ENCODE results near the gene TMEM185A. TPM values are rescaled to one million over a fixed set of nuclear protein-coding genes. Genes with fewer than 3 reads are reported as not detected.
A peak's percentile ranks its signal among the peaks of the same experiment; 100 is the strongest.
"Not testable (repeated sequence)": the region's sequence is repeated elsewhere in the genome, so short reads cannot be mapped to it uniquely, and the experiment has no call there.

The TMEM185A gene
- 10 to 100 TPM; 29.1 to 29.2 TPM for total RNA-seq
- polyA plus RNA-seq: 20.0 TPM

DNA sequence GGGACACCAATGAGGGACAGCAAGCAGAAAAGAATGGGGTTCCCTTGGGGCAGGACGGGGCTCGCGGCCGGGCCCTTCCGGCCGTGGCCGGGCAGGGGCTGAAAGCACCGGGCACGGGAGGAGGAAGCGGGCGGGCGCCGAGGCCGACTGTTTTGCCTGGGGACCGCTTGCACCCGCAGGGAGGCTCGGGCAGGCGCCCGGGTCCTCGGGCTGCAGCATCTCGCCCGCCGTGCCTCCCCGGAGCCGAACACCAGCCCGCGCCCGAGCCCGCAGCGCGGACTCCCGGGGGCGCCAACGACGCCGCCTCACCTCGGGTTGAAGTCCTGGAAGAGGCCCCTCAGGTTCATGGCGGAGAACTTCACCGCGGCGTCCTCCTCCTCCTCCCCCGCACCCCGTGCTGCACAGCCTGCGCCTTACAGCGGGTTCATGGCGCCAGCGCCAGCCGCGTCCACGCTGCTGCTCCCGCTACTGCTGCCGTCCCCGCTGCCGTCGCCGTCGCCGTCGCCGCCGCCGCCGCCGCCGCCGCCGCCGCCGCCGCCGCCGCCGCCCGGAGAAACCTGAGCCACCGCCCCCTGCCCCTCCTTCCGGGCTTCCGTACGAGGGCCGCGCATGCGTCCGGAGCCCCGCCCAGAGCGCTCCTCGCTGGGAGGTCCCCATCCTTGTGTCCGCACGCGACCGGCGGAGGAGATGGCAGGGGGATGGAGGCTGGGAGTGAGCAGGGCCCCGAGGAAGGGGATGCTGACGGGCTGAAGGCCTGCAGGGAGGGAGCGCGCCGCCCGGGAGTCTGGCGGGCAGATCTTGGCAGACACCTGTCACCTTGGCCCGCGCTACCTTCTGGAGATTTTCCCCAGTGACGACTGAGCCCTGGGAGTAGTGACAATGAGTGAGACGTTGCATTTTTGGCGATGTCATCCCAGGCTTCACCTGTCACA is at the start of gene TMEM185A:
Gene TMEM185A (minus strand): TSS at position 559 of the 932 bp plus-strand sequence. CDS start 212 bp downstream, at position 347.
- H3K9me3 ChIP-seq (ENCODE audit: low read length): no peaks in the 10 kb centered on the region
- Mint-ChIP-seq H3K27me3 (peaks cover 3 to 4% of the 10 kb centered on the region in 2 donors), H3K36me3 (peaks cover 0 to 3% (median 0%) of the 10 kb centered on the region in 3 donors), H3K27ac (peak within 1 kb of the TSS; percentile 65 to 95 (median 86)), H3K9me3 (no peaks in the 10 kb centered on the region), H3K4me3 (peak within 1 kb of the TSS; percentile 90 to 98 (median 92)), H3K4me1 (peaks cover 32 to 48% (median 42%) of the 10 kb centered on the region in 3 donors)
- peak within 1 kb of the TSS; percentile 16 for H3K27ac ChIP-seq (ENCODE audit: low read depth, low read length)
- ChIA-PET CTCF (no interaction called here), POLR2A (no interaction called here)
- H3K4me1 ChIP-seq (ENCODE audit: insufficient read depth, low read length): peaks cover 20% of the 10 kb centered on the region
- no peaks in the 10 kb centered on the region for H3K27me3 ChIP-seq (ENCODE audit: insufficient read depth, low read length, poor library complexity, severe bottlenecking)
- DNase-seq: peak; percentile 67 to 85 (median 73)
- H3K36me3 ChIP-seq (ENCODE audit: insufficient read depth, low read length): no peaks in the 10 kb centered on the region
- H3K4me3 ChIP-seq (ENCODE audit: low read length): peak within 1 kb of the TSS; percentile 66

DNA sequence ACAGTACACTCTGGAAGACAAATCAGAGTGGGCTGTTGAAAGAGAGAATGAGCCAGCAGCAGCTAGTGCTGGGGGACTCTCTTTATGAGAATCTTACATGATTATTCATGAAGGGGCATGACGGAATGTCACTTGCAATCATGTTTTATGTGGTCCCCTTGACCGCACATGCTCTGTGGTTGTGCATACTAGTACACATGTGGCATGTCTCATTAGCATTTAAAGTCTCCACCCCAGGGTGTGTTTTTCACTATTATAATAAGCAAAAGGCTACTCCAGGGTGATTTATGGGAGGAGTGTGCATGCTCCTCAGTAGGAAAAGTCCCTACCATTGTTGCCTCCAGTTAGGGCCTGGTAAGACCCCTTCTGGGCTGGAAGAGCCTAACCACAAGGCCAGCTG is 49.6 kb upstream of the TMEM185A start:
- no peak overlapping the region for H3K4me3 ChIP-seq (ENCODE audit: low read length)
- no peaks in the 10 kb centered on the region for H3K27me3 ChIP-seq (ENCODE audit: insufficient read depth, low read length, poor library complexity, severe bottlenecking)
- no peak for DNase-seq
- no peak overlapping the region for H3K27ac ChIP-seq (ENCODE audit: low read depth, low read length)
- Mint-ChIP-seq H3K36me3 (no peaks in the 10 kb centered on the region), H3K27me3 (peaks cover 2 to 12% of the 10 kb centered on the region in 2 donors), H3K9me3 (no peaks in the 10 kb centered on the region), H3K4me3 (no peak overlapping the region), H3K4me1 (no peaks in the 10 kb centered on the region), H3K27ac (no peak overlapping the region)
- POLR2A ChIA-PET: no interaction called here
- H3K9me3 ChIP-seq (ENCODE audit: low read length): no peaks in the 10 kb centered on the region
- H3K4me1 ChIP-seq (ENCODE audit: insufficient read depth, low read length): no peaks in the 10 kb centered on the region
- CTCF ChIA-PET: no interaction called here
- H3K36me3 ChIP-seq (ENCODE audit: insufficient read depth, low read length): no peaks in the 10 kb centered on the region

DNA sequence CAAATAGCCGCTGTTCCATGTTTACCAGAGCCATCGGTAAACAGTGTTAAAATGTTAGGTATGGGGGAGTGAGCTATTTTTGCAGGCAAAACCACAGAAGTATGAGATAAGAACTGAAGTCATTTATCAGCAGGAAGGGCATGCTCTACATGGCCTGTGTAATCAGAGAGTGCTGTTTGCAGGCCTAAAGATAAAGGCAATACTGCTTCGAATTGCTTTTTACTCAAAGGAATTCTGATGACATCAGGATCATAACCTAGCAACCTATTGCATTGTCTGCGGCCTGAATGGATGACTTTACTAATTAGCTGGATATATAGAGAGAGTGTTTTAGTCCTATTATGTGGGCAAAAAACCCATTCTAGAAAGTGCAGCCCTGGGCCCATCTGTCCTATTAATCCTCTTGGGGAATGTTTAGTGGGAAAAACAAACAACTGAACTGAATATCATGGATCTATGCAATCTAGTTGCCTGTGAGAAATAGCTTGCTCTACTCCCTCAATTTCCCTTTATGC is 47.6 kb upstream of the TMEM185A start:
- H3K27ac Mint-ChIP-seq; H3K9me3 ChIP-seq (ENCODE audit: low read length); H3K36me3 ChIP-seq (ENCODE audit: insufficient read depth, low read length); H3K4me1 ChIP-seq (ENCODE audit: insufficient read depth, low read length); H3K4me3 ChIP-seq (ENCODE audit: low read length); H3K4me1 Mint-ChIP-seq; H3K27me3 Mint-ChIP-seq; CTCF ChIA-PET; H3K4me3 Mint-ChIP-seq; H3K9me3 Mint-ChIP-seq; H3K27me3 ChIP-seq (ENCODE audit: insufficient read depth, low read length, poor library complexity, severe bottlenecking); H3K27ac ChIP-seq (ENCODE audit: low read depth, low read length); POLR2A ChIA-PET; H3K36me3 Mint-ChIP-seq; DNase-seq: not testable (repeated sequence)

DNA sequence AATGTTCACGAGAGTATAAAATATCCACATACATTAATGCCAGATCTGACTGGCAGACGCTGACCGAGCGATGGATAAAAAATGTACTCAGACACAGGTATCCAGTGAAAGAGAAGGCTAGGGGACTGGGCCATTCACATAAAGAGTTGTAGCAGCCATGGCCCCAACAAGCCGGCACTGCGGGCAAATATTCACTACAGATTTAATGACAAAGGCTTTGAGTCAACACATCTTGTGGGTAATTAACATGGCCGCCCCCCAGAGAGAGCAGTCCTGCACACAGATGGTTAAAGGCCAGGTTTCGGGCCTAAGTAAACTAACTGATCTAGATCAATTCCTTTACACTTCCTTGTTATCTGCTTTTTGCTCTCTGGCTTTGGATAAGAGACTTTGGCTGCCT is 44.0 kb upstream of the TMEM185A start:
- DNase-seq; H3K27me3 ChIP-seq (ENCODE audit: insufficient read depth, low read length, poor library complexity, severe bottlenecking); POLR2A ChIA-PET; H3K27ac ChIP-seq (ENCODE audit: low read depth, low read length); H3K9me3 ChIP-seq (ENCODE audit: low read length); H3K27me3 Mint-ChIP-seq; H3K36me3 ChIP-seq (ENCODE audit: insufficient read depth, low read length); H3K9me3 Mint-ChIP-seq; H3K4me3 ChIP-seq (ENCODE audit: low read length); H3K4me1 Mint-ChIP-seq; H3K27ac Mint-ChIP-seq; CTCF ChIA-PET; H3K36me3 Mint-ChIP-seq; H3K4me1 ChIP-seq (ENCODE audit: insufficient read depth, low read length); H3K4me3 Mint-ChIP-seq: not testable (repeated sequence)

DNA sequence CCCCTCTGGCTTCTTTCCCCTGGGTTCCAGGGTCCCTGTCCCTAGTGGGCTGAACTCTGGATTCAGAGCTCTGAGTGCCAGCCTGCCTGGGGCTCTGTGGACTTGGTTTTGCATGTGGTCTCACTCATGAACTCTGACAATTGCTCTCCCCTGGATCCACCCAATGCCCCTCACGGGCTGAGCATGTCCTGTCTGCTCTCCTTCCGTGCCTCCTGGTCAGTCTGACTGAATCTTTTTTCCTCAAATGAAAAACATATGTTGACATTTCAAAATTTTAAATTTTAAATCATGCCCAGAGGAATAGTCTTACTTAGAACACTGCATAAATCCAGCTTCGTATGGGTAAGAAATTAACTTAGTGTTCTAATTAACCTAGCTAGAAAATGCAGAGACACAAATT is 43.5 kb upstream of the TMEM185A start:
- H3K9me3 ChIP-seq (ENCODE audit: low read length); H3K4me3 ChIP-seq (ENCODE audit: low read length); H3K27ac Mint-ChIP-seq; H3K27me3 ChIP-seq (ENCODE audit: insufficient read depth, low read length, poor library complexity, severe bottlenecking); H3K9me3 Mint-ChIP-seq; H3K36me3 ChIP-seq (ENCODE audit: insufficient read depth, low read length); POLR2A ChIA-PET; H3K4me3 Mint-ChIP-seq; H3K4me1 Mint-ChIP-seq; H3K27me3 Mint-ChIP-seq; DNase-seq; H3K36me3 Mint-ChIP-seq; H3K4me1 ChIP-seq (ENCODE audit: insufficient read depth, low read length); H3K27ac ChIP-seq (ENCODE audit: low read depth, low read length); CTCF ChIA-PET: not testable (repeated sequence)

DNA sequence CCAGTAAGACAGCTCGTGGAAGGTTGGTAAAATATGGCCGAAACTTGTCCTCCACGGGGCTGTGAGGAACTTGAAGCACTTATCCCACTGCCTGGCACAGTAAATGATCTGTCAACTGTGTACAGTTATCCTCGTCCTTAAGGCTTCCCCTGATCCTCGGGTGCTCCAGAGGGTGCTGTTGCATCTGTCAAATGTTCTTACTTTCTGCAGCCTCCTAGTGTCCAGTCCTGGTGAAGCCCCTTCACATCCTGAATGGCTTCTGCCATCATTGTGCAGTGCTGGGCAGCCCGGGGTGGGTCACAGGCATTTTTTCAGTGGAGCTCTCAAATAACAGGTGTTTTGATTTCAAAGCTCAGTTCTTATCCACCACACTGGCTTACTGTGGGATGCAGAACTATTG is 29.0 kb upstream of the TMEM185A start:
- H3K36me3 Mint-ChIP-seq; H3K9me3 ChIP-seq (ENCODE audit: low read length); CTCF ChIA-PET; H3K36me3 ChIP-seq (ENCODE audit: insufficient read depth, low read length); H3K4me1 Mint-ChIP-seq; H3K4me3 Mint-ChIP-seq; DNase-seq; POLR2A ChIA-PET; H3K27ac Mint-ChIP-seq; H3K27me3 Mint-ChIP-seq; H3K4me1 ChIP-seq (ENCODE audit: insufficient read depth, low read length); H3K4me3 ChIP-seq (ENCODE audit: low read length); H3K27me3 ChIP-seq (ENCODE audit: insufficient read depth, low read length, poor library complexity, severe bottlenecking); H3K9me3 Mint-ChIP-seq; H3K27ac ChIP-seq (ENCODE audit: low read depth, low read length): not testable (repeated sequence)

DNA sequence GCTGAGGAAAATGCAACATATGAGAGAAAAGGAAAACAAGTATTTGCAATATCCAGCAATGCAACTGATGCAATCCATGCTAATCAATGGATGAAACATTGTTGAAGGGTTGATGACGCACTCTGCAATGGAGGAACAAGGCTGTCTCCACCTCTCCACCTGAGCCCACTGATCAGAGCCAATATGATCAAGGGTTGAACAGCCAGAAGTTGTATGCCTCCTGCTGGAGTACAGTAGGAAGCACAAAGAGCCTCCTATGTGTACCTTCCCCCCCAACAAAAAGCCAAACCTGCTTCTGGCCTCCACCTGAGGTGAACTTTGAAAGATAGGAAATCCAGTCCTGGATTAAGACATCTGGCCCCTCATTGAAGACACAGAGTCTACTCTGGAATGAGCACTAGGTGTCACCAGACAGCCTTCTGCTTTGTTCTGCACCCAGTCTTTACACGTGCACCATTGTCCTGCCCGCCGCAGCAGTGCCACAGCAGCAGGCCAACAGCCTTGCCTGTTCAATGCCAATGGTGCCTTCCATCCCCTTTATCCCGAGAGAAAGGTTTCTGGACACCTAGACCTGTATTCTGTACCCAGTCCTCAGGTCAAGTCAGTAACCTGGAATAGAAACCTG is 24.8 kb upstream of the TMEM185A start:
- H3K27ac Mint-ChIP-seq; H3K9me3 ChIP-seq (ENCODE audit: low read length); H3K4me3 Mint-ChIP-seq; H3K27me3 Mint-ChIP-seq; POLR2A ChIA-PET; H3K36me3 Mint-ChIP-seq; H3K27me3 ChIP-seq (ENCODE audit: insufficient read depth, low read length, poor library complexity, severe bottlenecking); H3K4me1 ChIP-seq (ENCODE audit: insufficient read depth, low read length); CTCF ChIA-PET; H3K36me3 ChIP-seq (ENCODE audit: insufficient read depth, low read length); H3K27ac ChIP-seq (ENCODE audit: low read depth, low read length); H3K4me1 Mint-ChIP-seq; H3K9me3 Mint-ChIP-seq; H3K4me3 ChIP-seq (ENCODE audit: low read length); DNase-seq: not testable (repeated sequence)

DNA sequence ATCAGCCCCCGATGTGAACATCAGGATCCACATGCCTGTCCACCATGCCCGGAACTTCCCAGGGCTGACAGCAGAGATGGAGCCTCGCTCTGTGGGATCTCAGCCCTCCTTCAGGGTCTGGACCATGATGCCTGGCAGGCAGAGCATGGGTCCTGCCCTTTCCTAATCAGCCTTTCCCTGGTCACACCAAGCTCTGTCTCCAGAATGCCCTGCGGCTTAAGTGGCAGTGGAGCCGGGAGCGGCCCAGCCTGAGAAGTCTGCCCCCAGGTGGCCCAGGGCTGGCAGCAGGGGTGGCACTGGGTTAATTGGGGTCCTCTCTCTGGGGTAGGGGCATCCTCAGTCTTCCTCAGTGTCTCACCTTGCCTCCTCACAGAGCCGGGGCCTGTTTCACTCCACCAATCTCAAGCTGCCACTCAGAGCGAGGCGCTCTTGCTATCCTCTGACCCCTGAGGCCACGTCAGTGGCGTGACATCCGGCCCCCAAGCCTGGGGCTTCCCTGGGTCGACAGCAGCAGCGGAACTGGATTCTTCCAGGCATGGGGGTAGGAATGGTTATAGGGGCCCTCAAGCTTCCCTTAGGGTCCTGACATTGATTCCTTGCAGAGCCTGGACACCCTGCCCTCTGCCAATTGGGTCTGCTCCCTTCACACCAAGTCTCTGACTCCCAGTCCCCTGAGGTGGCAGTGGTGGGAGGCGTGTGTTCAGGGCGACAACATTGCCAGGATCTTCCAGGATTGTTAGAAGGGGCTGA is 20.8 kb upstream of the TMEM185A start:
- Mint-ChIP-seq H3K4me3 (no peak overlapping the region), H3K4me1 (no peaks in the 10 kb centered on the region), H3K27ac (no peak overlapping the region), H3K36me3 (no peaks in the 10 kb centered on the region), H3K27me3 (peaks cover 0 to 8% of the 10 kb centered on the region in 2 donors), H3K9me3 (no peaks in the 10 kb centered on the region)
- Histone ChIP-seq H3K4me1 (ENCODE audit: insufficient read depth, low read length) (no peaks in the 10 kb centered on the region), H3K4me3 (ENCODE audit: low read length) (no peak overlapping the region), H3K27me3 (ENCODE audit: insufficient read depth, low read length, poor library complexity, severe bottlenecking) (no peaks in the 10 kb centered on the region), H3K36me3 (ENCODE audit: insufficient read depth, low read length) (no peaks in the 10 kb centered on the region), H3K9me3 (ENCODE audit: low read length) (no peaks in the 10 kb centered on the region), H3K27ac (ENCODE audit: low read depth, low read length) (no peak overlapping the region)
- ChIA-PET CTCF (interaction anchor here (0.6 kb wide), 1 partner anchor 42 kb away, joined by 4 read pairs; no protein-coding TSS in a partner anchor), POLR2A (no interaction called here)
- no peak for DNase-seq
